ENCODE measurements around the gene RAET1E.

DNA sequence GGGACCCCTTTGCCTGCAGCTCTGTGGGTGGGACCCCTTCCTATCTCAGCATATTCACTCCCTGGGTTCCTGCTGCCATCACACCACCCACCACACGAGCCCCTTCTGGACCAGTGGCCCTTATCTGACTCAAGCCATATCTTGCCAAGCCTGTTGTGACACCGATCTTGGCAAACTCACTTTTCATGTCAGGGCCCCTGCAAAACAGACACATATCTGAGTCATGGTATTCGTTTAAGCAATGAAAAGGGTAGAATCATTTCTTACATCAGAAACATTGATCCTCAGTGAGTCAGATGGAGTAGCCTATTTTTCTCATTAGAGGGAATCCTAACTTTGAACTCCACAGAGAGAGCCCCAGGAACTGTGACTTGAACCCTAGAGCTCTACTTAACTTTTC is 10.6 kb downstream of the RAET1E start:
- TF ChIP-seq, protein P1, sequence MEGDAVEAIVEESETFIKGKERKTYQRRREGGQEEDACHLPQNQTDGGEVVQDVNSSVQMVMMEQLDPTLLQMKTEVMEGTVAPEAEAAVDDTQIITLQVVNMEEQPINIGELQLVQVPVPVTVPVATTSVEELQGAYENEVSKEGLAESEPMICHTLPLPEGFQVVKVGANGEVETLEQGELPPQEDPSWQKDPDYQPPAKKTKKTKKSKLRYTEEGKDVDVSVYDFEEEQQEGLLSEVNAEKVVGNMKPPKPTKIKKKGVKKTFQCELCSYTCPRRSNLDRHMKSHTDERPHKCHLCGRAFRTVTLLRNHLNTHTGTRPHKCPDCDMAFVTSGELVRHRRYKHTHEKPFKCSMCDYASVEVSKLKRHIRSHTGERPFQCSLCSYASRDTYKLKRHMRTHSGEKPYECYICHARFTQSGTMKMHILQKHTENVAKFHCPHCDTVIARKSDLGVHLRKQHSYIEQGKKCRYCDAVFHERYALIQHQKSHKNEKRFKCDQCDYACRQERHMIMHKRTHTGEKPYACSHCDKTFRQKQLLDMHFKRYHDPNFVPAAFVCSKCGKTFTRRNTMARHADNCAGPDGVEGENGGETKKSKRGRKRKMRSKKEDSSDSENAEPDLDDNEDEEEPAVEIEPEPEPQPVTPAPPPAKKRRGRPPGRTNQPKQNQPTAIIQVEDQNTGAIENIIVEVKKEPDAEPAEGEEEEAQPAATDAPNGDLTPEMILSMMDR (IDR thresholded peaks at IDR 0.05), result no peak
- TF ChIP-seq EZH2 (IDR thresholded peaks at IDR 0.05; ENCODE audit: borderline replicate concordance, insufficient read depth, low read depth, low read length, poor library complexity, severe bottlenecking), result no peak

All from B cell (primary cell).